NCI-H345 treated with DMSO at 0.1 percent for 48 hours (cell line): Measurements from ENCODE around the gene SHROOM1.
"Not testable (repeated sequence)": the region's sequence is repeated elsewhere in the genome, so short reads cannot be mapped to it uniquely, and the experiment has no call there.

Experiments
- DNase-seq: peaks from one replicate; lab custom pipeline; 2025; ENCODE audit not compliant: unreplicated experiment; lab: John Stamatoyannopoulos, UW

The SHROOM1 gene

GRCh38 chr5:132808448-132808847 lies 22.0 kb downstream of the SHROOM1 start:
- DNase-seq = no peak

- no peak for DNase-seq
Observed at GRCh38 chr5:132807163-132807838, 23.1 kb downstream of the SHROOM1 start.

- DNase-seq = not testable (repeated sequence)
Observed at GRCh38 chr5:132806804-132807162, 23.7 kb downstream of the SHROOM1 start.

- not testable (repeated sequence) for DNase-seq
Observed at GRCh38 chr5:132805872-132806271, 24.6 kb downstream of the SHROOM1 start.

GRCh38 chr5:132804219-132804618 lies 26.2 kb downstream of the SHROOM1 start:
- DNase-seq = not testable (repeated sequence)

- not testable (repeated sequence) for DNase-seq
Observed at GRCh38 chr5:132802685-132803066, 27.8 kb downstream of the SHROOM1 start.

- no peak for DNase-seq
Observed at GRCh38 chr5:132802044-132802684, 28.3 kb downstream of the SHROOM1 start.

GRCh38 chr5:132800545-132800944 lies 29.9 kb downstream of the SHROOM1 start:
- no peak for DNase-seq

- no peak for DNase-seq
Observed at GRCh38 chr5:132799392-132799791, 31.1 kb downstream of the SHROOM1 start.

- DNase-seq = no peak
Observed at GRCh38 chr5:132797651-132798050, 32.8 kb downstream of the SHROOM1 start.

GRCh38 chr5:132791026-132791425 lies 39.4 kb downstream of the SHROOM1 start:
- no peak for DNase-seq

- DNase-seq = no peak
Observed at GRCh38 chr5:132790201-132790865, 40.1 kb downstream of the SHROOM1 start.

- DNase-seq = no peak
Observed at GRCh38 chr5:132788990-132789886, 41.2 kb downstream of the SHROOM1 start.

GRCh38 chr5:132788508-132788907 lies 41.9 kb downstream of the SHROOM1 start:
- no peak for DNase-seq

GRCh38 chr5:132787076-132787475 lies 43.4 kb downstream of the SHROOM1 start:
- DNase-seq = no peak

GRCh38 chr5:132785864-132786263 lies 44.6 kb downstream of the SHROOM1 start:
- DNase-seq = no peak

GRCh38 chr5:132785365-132785764 lies 45.1 kb downstream of the SHROOM1 start:
- no peak for DNase-seq

GRCh38 chr5:132782101-132782500 lies 48.3 kb downstream of the SHROOM1 start:
- no peak for DNase-seq

- no peak for DNase-seq
Observed at GRCh38 chr5:132781029-132781428, 49.4 kb downstream of the SHROOM1 start.

- DNase-seq = no peak
Observed at GRCh38 chr5:132780577-132780976, 49.9 kb downstream of the SHROOM1 start.

GRCh38 chr5:132779961-132780360 lies 50.5 kb downstream of the SHROOM1 start:
- no peak for DNase-seq
